Skeletal muscle tissue (tissue), 4 donors: ENCODE measurements around the gene RNF141. TPM values are rescaled to one million over a fixed set of nuclear protein-coding genes. Genes with fewer than 3 reads are reported as not detected.

Experiments used
- H3K27ac ChIP-seq: one replicate; pipeline ENCODE4 v1.7.0; 2013; ENCODE audit warnings: mild to moderate bottlenecking, low read depth, low read length, inconsistent platforms
- H3K27me3 ChIP-seq, 3 donors: one replicate each; pipeline ENCODE4 v1.7.0; 2013; ENCODE audit warnings: low read length in 3 of 3; ENCODE audit not compliant: control insufficient read depth in 3 of 3, insufficient read depth in 3 of 3
- H3K36me3 ChIP-seq, 3 donors: one replicate each; pipeline ENCODE4 v1.7.0; 2013; ENCODE audit warnings: low read length in 3 of 3; ENCODE audit not compliant: control insufficient read depth in 3 of 3, insufficient read depth in 3 of 3
- H3K4me1 ChIP-seq, 3 donors: one replicate each; pipeline ENCODE4 v1.7.0; 2013; ENCODE audit warnings: low read length in 3 of 3, mild to moderate bottlenecking in 3 of 3; ENCODE audit not compliant: control insufficient read depth in 3 of 3, insufficient read depth in 3 of 3
- H3K4me3 ChIP-seq, 3 donors: one replicate each; pipeline ENCODE4 v1.7.0; 2013; ENCODE audit warnings: low read length in 3 of 3
- H3K9ac ChIP-seq, 3 donors: one replicate each; pipeline ENCODE4 v1.7.0; 2013; ENCODE audit warnings: low read length in 3 of 3, mild to moderate bottlenecking in 3 of 3, moderate library complexity in 2 of 3, low read depth in 1 of 3
- H3K9me3 ChIP-seq, 3 donors: one replicate each; pipeline ENCODE4 v1.7.0; 2013; ENCODE audit warnings: low read length in 3 of 3; ENCODE audit not compliant: control insufficient read depth in 3 of 3
- total RNA-seq: library from RNA; depleted of rRNA; stranded (reverse); fragments of >200 nt; gene quantifications from one replicate; pipeline ENCODE4 v1.2.3, GENCODE V29; 2014
- donor health status: Osteomylitis.

RNF141 gene
- total RNA-seq, 1 donor from 2014 or later = 20.4 TPM

GRCh38 chr11:10494636-10495463 lies 46.1 kb downstream of the RNF141 start:
- H3K27me3 ChIP-seq = no peaks in the 10 kb centered on the region
- peaks cover 19 to 28% (median 19%) of the 10 kb centered on the region in 3 donors for H3K4me1 ChIP-seq
- H3K9me3 ChIP-seq = no peaks in the 10 kb centered on the region
- H3K4me3 ChIP-seq = no peak overlapping the region
- no peak overlapping the region for H3K9ac ChIP-seq
- peaks cover 24 to 58% (median 53%) of the 10 kb centered on the region in 3 donors for H3K36me3 ChIP-seq
- no peak overlapping the region for H3K27ac ChIP-seq

GRCh38 chr11:10493041-10493663 lies 47.8 kb downstream of the RNF141 start:
- H3K27me3 ChIP-seq = no peaks in the 10 kb centered on the region
- no peaks in the 10 kb centered on the region for H3K9me3 ChIP-seq
- H3K9ac ChIP-seq = no peak overlapping the region
- no peak overlapping the region for H3K4me3 ChIP-seq
- H3K36me3 ChIP-seq = peaks cover 20 to 54% (median 45%) of the 10 kb centered on the region in 3 donors
- H3K27ac ChIP-seq = no peak overlapping the region
- peaks cover 21 to 37% (median 24%) of the 10 kb centered on the region in 3 donors for H3K4me1 ChIP-seq

GRCh38 chr11:10492084-10492483 lies 48.9 kb downstream of the RNF141 start:
- Histone ChIP-seq H3K4me3 (no peak overlapping the region), H3K27me3 (no peaks in the 10 kb centered on the region), H3K27ac (no peak overlapping the region), H3K4me1 (peaks cover 21 to 37% (median 24%) of the 10 kb centered on the region in 3 donors), H3K36me3 (peaks cover 17 to 47% (median 39%) of the 10 kb centered on the region in 3 donors), H3K9ac (no peak overlapping the region), H3K9me3 (no peaks in the 10 kb centered on the region)

- no peaks in the 10 kb centered on the region for H3K9me3 ChIP-seq
- peak overlapping the region; percentile 92 for H3K27ac ChIP-seq
- H3K4me3 ChIP-seq = peak overlapping the region in 1 of 3 donors; percentile 32
- peak overlapping the region; percentile 18 to 62 (median 42) for H3K9ac ChIP-seq
- H3K4me1 ChIP-seq = peaks cover 21 to 37% (median 24%) of the 10 kb centered on the region in 3 donors
- peaks cover 11 to 47% (median 36%) of the 10 kb centered on the region in 3 donors for H3K36me3 ChIP-seq
- H3K27me3 ChIP-seq = no peaks in the 10 kb centered on the region
Measured at GRCh38 chr11:10490398-10491241, 50.4 kb downstream of the RNF141 start.

GRCh38 chr11:10490032-10490397 lies 51.0 kb downstream of the RNF141 start:
- peaks cover 21 to 37% (median 24%) of the 10 kb centered on the region in 3 donors for H3K4me1 ChIP-seq
- H3K4me3 ChIP-seq = peak overlapping the region in 1 of 3 donors; percentile 16
- H3K27me3 ChIP-seq = no peaks in the 10 kb centered on the region
- H3K36me3 ChIP-seq = peaks cover 6 to 46% (median 30%) of the 10 kb centered on the region in 3 donors
- H3K9me3 ChIP-seq = no peaks in the 10 kb centered on the region
- H3K9ac ChIP-seq = peak overlapping the region in 1 of 3 donors; percentile 10
- H3K27ac ChIP-seq = peak overlapping the region; percentile 92

GRCh38 chr11:10488934-10489691 lies 51.9 kb downstream of the RNF141 start:
- no peak overlapping the region for H3K9ac ChIP-seq
- H3K36me3 ChIP-seq = peaks cover 6 to 45% (median 30%) of the 10 kb centered on the region in 3 donors
- H3K27ac ChIP-seq = no peak overlapping the region
- H3K9me3 ChIP-seq = no peaks in the 10 kb centered on the region
- H3K27me3 ChIP-seq = no peaks in the 10 kb centered on the region
- H3K4me1 ChIP-seq = peaks cover 21 to 37% (median 24%) of the 10 kb centered on the region in 3 donors
- no peak overlapping the region for H3K4me3 ChIP-seq

- H3K4me1 ChIP-seq = peaks cover 21 to 37% (median 24%) of the 10 kb centered on the region in 3 donors
- no peaks in the 10 kb centered on the region for H3K27me3 ChIP-seq
- no peak overlapping the region for H3K4me3 ChIP-seq
- H3K9me3 ChIP-seq = no peaks in the 10 kb centered on the region
- H3K9ac ChIP-seq = no peak overlapping the region
- H3K36me3 ChIP-seq = peaks cover 6 to 45% (median 27%) of the 10 kb centered on the region in 3 donors
- H3K27ac ChIP-seq = no peak overlapping the region
Measured at GRCh38 chr11:10488121-10488933, 52.7 kb downstream of the RNF141 start.

- Histone ChIP-seq H3K27ac (no peak overlapping the region), H3K27me3 (no peaks in the 10 kb centered on the region), H3K9ac (no peak overlapping the region), H3K4me1 (peaks cover 21 to 32% (median 24%) of the 10 kb centered on the region in 3 donors), H3K4me3 (no peak overlapping the region), H3K9me3 (no peaks in the 10 kb centered on the region), H3K36me3 (peaks cover 6 to 41% (median 28%) of the 10 kb centered on the region in 3 donors)
Measured at GRCh38 chr11:10487002-10487647, 53.9 kb downstream of the RNF141 start.
